ENCODE results near the gene KRTAP12-2.

KRTAP12-2 gene

GRCh38 chr21:44623575-44623974 is 43.2 kb downstream of the KRTAP12-2 start:
- no peak for DNase-seq

DNA sequence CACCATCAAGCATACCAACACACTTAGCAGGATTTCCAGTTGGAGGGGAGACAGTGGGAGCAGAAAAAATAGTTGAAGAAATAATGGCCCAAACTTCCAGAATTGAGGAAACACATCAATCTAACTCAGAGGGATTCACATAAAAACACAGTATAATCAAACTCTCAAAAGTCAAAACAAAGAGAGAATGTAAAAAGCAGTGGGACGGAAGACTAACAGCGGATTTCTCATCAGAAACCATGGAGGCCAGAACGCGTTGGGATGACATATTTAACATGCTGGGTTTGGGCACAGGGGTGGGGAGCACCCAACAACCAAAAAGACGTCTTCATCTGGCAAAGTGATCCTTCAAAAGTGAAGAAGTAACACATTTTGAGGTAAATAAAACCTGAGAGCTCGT is 46.8 kb downstream of the KRTAP12-2 start:
- DNase-seq = no peak

DNA sequence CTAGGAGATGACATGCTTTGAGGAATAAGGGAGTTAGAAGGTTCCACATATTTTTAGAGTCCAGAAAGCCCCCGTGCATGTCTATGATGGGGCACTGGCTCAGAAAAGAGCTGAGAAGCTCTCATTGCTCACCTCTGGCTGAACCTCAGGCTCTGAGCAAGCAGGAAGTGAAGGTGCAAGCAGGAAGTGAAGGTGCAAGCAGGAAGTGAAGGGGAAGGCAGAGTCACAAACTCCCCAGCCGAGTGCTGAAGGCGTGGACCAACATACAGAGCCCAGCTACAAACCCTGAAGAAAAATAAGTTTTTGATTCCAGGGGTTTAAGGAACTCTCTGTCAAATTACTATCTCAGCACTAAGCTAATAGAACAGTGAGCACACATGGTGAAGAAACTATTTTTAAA is 47.8 kb downstream of the KRTAP12-2 start:
- peak; percentile 48 for DNase-seq

- DNase-seq = no peak
Measured at GRCh38 chr21:44618504-44618903, 48.2 kb downstream of the KRTAP12-2 start.

DNA sequence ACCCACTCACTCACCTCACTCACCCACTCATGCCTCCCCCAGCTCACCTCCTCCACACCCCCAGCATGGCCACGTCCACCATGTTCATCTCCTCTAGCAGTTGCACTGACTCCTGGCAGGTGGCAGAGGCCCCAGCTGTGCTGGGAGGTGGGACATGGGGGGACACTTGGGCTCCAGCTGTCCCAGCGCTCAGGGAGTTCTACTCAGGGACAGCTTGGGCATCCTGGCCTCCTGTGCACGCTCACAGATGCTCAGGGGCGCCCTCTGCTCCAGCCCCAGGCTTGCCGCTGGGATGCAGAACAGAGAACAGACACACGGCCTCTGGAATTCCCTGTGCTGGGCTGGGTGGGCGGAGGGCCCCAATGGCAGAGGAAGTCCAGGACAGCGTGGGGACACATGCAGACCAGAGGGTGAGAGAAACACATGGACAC is 49.6 kb downstream of the KRTAP12-2 start:
- DNase-seq = no peak

- no peak for DNase-seq
Measured at GRCh38 chr21:44616591-44616926, 50.2 kb downstream of the KRTAP12-2 start.

Data from effector CD4-positive, alpha-beta T cell (primary cell).